GM13976 (cell line): Measurements from ENCODE around the gene HECTD4.
A peak's percentile ranks its signal among the peaks of the same experiment; 100 is the strongest.

Experiments
- DNase-seq: peaks from one replicate; pipeline ENCODE4 v3.0.0; 2012; ENCODE audit warnings: low spot score
- in situ Hi-C: fragments of 300-500 bp; cut with MboI; formaldehyde crosslinking; loops from one replicate; pipeline ENCODE4 v1.12.0; 2022; ENCODE audit warnings: low sequenced_read_pairs, mixed read lengths, inconsistent platforms; ENCODE audit not compliant: unreplicated experiment
- TF ChIP-seq, protein P1 (sequence below): IDR thresholded peaks from 2 replicates; pipeline ENCODE4 v1.5.1; 2012; ENCODE audit warnings: borderline replicate concordance, mild to moderate bottlenecking; ENCODE audit not compliant: insufficient read depth; ENCODE audit errors: extremely low read depth, missing control alignments, control extremely low read depth

HECTD4 gene

DNA sequence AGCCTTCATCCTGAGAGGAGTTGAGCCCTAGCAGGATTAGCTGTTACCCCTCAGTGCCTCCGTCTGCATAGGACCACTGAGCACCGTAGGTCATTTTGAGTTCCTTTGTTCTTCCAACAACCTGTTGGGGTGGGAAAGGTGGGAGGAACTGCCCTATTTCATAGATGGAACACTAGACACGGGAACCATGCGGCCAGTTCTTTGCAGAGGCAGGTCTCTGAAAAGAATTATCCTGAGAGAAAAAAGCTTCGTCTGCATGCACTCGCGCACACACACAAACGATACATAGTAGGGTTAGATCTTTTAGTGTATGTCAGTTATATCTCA lies 228.4 kb downstream of the HECTD4 start:
- in situ Hi-C loops = no loop called here
- no peak for DNase-seq
- TF ChIP-seq, protein P1, sequence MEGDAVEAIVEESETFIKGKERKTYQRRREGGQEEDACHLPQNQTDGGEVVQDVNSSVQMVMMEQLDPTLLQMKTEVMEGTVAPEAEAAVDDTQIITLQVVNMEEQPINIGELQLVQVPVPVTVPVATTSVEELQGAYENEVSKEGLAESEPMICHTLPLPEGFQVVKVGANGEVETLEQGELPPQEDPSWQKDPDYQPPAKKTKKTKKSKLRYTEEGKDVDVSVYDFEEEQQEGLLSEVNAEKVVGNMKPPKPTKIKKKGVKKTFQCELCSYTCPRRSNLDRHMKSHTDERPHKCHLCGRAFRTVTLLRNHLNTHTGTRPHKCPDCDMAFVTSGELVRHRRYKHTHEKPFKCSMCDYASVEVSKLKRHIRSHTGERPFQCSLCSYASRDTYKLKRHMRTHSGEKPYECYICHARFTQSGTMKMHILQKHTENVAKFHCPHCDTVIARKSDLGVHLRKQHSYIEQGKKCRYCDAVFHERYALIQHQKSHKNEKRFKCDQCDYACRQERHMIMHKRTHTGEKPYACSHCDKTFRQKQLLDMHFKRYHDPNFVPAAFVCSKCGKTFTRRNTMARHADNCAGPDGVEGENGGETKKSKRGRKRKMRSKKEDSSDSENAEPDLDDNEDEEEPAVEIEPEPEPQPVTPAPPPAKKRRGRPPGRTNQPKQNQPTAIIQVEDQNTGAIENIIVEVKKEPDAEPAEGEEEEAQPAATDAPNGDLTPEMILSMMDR = no peak

DNA sequence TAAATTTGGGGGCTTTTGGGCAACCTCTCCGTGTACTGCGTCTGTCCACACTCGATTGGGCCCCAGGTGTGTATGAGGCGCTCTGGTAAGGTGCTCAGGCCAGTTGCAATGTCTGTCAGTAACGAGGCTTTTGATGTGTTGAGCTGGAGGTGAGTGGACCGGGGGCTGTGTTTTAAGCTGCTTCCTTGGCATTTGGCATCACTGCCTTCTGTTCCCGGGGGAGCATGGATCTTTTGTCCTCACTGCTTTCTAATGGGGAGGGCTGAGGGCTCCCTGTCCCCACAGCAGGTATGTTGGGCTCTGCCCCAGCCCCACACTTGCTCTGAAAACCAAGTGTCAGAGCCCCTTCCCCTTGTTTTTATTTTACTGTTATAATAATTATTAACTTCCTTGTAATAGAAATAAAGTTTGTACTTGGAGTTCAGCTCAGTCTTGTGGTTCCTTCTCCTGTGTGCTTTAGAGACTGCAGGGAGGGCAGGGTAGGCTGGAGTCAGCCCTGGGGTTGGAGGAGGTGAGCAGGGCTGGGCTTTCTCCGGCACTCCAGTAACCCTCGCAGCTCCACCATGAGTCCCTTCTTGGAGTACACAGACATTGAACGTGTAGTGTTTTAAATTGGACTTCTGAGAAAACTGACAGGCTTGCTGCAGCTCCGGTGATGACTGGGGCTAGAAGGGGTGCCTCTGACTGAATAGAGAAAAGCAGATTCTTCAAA lies 228.9 kb downstream of the HECTD4 start:
- no peak for DNase-seq
- TF ChIP-seq, protein P1 = no peak
- in situ Hi-C loops = no loop called here

DNA sequence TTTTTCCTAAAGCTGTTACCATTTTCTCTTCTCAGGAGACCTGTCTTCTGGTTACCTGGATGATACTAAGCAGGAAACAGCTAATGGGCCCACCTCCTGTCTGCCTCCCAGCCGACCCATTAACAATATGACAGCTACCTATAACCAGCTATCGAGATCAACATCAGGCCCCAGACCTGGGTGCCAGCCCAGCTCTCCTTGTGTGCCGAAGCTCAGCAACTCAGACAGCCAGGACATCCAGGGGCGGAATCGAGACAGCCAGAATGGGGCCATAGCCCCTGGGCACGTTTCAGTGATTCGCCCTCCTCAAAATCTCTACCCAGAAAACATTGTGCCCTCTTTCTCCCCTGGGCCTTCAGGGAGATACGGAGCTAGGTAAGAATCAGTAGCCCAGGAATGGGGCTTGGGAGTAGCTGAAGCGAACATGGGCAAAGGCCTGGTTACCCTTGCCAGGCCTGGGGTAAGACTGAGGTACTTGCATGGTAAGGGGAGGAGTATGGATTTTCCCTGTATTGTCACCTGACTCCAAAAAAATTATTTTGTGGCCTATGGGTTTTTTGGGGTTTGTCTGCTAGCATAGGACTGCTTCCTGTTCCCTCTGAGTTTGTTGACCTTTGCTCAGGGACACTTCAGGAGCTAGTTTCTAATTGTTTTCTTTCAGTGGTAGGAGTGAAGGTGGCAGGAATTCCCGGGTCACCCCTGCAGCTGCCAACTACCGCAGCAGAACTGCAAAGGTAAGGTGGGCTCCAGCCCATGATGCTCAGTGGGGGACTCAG lies 230.3 kb downstream of the HECTD4 start:
- in situ Hi-C loops = no loop called here
- DNase-seq = no peak
- TF ChIP-seq, protein P1 = no peak

DNA sequence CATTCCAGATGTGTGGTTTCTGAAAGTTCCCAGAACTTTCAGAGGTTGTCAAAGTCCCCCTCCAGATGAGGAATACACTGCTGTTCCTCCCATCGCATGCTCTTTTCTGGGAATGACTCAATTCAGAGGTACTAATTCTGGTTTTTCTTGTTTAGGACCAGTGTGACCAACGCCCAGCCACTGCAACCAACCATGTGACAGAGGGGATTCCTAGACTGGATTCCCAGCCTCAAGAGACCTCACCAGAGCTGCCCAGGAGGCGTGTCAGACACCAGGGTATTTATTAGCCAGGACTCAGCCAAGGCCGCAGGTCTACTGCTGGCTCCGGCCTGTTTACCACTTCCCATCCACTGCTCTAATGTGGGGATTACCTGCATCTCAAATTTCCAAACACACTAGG lies 232.6 kb downstream of the HECTD4 start:
- in situ Hi-C loops = no loop called here
- peak; percentile 13 for DNase-seq
- TF ChIP-seq, protein P1 = no peak

DNA sequence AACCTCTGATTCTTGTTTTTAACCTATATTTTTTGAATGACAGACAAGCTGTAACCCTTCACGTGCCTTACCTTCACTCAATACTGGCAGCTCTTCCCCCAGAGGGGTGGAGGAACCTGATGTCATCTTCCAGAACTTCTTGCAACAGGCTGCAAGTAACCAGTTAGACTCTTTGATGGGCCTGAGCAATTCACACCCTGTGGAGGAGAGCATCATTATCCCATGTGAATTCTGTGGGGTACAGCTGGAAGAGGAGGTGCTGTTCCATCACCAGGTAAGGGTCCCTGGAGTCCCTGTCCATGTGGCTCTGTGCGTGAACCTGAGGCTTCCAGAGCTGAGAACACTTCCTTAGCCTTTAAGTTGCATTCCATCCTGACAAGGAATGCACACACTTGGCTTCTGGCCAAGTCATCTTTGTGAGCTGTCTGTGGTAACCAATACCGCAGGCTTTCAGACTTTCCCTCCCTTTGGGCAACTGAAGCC lies 234.2 kb downstream of the HECTD4 start:
- peak; percentile 4 for DNase-seq
- TF ChIP-seq, protein P1 = no peak
- in situ Hi-C loops = no loop called here

DNA sequence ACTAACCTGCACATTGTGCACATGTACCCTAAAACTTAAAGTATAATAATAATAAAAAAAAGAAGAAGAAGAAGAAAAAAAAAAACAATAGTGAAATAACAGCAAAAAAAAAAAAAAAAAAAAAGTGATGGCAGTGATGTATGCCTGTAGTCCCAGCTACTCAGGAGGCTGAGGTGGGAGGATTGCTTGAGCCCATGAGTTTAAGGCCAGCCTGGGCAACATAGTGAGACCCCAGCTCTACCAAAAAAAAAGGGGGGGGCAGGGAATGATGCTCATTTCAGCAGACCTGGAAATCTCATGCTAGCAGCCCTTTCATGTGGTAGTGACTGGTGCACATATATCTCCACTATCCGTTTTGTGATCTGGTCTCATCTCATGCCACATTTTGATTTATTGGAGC lies 236.1 kb downstream of the HECTD4 start:
- no peak for DNase-seq
- TF ChIP-seq, protein P1 = no peak
- in situ Hi-C loops = no loop called here
